Hematopoietic multipotent progenitor cell (in vitro differentiated cells): ENCODE data around the gene B4GALT2. TPM values are rescaled to one million over a fixed set of nuclear protein-coding genes. Genes with fewer than 3 reads are reported as not detected.

ENCODE experiments used
- DNase-seq, 3 donors: peaks; one replicate each; pipeline ENCODE4 v3.0.0-alpha.2; 2011 to 2015; ENCODE audit warnings: low read depth in 2 of 3, low spot score in 2 of 3
- total RNA-seq: library from RNA; depleted of rRNA; stranded (reverse); fragments of >200 nt; gene quantifications from one replicate; pipeline ENCODE4 v1.2.3, GENCODE V29; 2012

B4GALT2 gene
- total RNA-seq, 1 donor, result 42.5 TPM

DNA sequence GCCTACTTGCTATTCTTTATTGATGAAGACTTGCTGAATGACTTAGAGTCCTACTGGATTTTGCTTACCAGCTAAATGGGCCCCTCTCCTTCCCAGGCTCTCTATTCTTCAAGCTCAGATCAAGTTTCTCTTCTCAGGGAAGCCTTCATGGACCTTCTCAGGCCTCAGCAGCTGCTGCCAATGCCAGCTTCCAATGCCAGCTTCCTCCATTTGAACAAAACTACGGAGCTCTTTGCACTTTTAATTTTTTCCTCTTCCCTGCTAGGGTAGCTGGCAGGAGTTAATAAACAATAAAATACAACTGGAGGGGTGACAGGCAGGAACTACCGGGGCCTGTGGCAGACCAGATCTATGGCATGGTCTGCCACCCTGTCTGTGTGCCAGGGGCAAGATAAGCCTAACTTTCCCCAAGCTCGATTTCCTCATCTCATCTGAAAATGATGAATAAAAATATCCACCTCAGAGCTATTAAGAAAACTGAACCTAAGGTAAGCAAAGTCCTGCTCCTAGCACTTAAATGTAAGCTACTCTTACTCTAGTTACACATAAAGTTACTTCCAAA is 33.3 kb upstream of the B4GALT2 start:
- peak in 1 of 3 donors; percentile 47 for DNase-seq

DNA sequence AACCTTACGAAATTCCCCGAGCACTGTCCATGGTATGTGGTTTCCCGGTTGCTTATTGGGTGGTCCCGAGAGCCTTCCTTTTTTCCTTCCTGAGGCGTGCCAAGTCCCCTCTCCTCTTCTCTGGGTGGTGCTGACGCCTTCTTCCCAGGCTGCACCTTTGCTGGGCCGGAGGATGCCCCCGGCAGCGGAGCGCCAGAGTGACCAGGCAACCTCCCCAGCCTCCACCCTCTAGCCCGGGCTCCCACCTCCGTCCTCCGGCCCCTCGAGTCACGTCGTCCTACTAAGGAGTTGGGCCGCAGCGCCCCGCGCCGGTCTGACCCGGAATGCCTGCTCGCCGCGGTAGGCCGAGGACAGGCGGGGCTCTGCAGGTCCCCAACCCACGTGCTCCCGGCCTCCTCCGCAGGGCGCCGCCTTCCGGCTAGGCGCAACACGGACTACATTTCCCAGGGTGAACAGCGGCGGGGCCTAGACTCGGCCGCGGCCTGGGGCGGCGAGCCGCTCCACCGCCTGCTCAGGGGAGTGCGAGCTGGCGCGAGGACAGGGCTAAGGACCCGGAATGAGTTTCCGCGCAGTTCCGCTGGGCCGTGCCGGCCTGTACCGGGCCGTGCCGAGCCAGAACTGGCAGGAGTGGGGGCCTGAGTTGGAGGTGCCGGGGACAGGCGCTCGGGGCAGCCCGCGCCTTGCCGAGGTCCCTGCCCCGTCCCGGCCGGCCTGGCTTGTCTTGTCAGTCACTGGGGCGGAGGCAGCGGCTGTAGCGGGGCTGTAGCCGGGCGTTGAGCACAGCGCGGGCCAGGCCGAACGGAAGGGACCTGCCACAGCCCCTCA is 32.6 kb upstream of the B4GALT2 start, which contains the start of gene IPO13:
Gene IPO13 (plus strand): TSS at position 715 of the 825 bp plus-strand sequence. CDS start 651 bp downstream, outside the sequence.
- peak; percentile 96 for DNase-seq

DNA sequence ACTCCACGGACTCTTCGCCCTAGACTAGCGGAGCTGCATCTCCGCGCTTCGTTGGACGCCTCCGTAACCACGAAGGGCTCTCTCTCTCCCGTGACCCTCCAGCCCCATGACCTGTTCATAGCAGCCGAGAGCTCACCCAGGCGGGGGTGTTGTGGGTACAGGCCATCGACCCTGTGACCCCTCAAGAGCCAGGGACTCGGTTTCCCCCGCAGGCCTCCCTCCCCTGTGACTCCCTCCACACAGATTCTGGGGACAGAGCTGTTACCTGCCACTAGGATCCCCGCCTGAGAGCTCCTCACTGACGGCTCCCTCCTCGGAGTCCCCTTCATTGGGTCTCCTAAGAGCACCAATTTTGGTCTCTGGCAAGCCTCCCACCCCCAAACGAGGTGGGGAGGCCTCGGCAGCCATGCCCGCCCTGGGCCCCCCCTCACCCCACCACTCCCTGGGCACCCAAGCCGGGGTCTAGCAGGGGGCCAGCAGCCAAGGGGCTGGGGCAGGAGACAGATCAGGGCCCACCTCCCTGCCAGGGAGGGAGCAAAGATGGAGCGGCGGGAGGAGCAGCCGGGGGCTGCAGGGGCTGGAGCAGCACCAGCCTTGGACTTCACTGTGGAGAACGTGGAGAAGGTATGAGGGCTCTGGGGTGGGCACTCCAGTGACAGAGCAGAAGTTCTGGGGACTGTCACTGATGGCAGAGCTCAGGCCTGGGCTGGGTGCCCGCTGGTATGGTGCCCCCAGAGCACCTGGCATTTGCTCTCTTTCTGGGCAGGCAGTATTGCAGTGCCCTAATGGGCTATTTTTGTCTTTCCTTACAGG is 31.7 kb upstream of the B4GALT2 start:
- DNase-seq, result no peak

DNA sequence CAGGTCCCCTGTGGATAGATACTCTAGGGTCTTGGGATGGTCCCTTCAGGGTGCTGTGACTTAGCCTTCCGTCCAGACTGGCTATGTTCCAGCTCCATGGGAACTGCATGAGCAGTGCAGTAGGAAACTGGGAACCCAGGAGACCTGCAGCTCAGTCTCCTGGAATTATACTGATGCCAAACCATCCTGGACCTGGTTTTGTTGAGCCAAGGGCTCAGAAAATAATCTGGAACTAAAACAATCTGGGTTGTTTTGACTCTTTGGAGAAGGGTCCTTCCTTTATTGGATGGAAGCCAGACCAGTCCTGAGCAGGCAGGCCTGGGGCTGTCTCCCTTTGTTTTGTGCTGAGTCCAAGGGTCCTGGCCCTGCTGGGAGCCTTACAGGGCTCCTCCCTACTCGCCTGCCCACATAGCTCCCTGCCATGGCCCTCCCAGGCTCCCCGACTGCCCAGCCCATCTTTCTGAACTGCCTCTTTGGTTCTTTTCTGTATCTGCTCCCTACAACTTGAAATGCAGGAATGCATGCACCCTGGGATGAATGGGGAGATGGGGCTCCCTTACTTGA is 31.1 kb upstream of the B4GALT2 start:
- no peak for DNase-seq

DNA sequence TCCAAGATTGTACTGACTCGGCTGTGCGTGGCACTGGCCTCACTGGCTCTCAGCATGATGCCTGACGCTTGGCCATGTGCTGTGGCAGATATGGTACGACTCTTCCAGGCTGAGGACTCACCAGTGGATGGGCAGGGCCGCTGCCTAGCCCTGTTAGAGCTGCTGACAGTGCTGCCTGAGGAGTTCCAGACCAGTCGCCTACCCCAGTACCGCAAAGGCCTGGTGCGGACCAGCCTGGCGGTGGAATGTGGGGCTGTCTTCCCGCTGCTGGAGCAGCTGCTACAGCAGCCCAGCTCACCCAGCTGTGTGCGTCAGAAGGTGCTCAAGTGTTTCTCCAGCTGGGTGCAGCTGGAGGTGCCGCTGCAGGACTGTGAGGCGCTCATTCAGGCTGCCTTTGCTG is 29.3 kb upstream of the B4GALT2 start:
- no peak for DNase-seq

DNA sequence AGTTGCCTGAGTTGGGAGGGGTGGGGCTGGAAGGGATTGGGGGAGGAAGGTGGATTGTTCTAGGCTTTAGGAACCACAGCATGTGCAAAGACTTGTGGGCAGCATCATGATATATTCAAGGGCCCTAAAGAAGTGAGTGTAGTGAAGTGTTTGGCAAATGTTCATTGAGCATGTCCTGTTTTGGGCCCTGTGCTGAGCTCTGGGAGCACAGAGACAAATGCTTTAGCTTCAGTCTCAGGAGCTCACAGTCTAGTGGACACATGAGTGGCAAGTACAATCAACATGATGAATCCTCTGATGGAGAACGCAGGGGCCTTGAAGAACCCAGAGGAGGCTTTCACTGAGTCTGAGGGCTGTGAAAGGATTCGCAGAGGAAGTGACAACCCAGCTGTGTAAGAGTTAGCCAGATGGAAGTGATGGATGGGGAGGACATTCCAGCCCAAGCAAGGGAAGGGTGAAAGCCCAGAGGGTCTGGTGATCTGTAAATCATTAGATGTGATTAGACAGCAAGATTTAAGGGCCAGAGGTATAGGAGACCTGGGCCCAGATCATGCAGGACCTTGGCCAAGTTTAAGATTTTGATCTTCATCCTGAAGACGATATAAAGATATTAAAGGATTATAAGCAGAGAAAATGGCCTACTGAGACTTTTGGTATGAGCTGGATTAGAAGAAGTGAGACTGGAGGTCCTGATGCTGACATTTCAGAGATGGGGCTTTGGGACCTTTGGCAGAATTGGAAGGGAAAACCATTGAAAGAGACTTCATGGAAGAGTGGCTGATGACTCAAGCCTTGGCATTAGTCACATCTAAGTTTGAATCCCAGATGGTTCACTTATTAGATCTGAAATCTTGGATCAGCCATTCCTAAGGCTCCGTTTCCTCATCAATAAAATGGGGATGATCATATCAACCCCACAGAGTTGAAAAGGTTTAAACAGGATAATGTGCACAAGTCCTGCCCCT is 27.7 kb upstream of the B4GALT2 start:
- no peak for DNase-seq

DNA sequence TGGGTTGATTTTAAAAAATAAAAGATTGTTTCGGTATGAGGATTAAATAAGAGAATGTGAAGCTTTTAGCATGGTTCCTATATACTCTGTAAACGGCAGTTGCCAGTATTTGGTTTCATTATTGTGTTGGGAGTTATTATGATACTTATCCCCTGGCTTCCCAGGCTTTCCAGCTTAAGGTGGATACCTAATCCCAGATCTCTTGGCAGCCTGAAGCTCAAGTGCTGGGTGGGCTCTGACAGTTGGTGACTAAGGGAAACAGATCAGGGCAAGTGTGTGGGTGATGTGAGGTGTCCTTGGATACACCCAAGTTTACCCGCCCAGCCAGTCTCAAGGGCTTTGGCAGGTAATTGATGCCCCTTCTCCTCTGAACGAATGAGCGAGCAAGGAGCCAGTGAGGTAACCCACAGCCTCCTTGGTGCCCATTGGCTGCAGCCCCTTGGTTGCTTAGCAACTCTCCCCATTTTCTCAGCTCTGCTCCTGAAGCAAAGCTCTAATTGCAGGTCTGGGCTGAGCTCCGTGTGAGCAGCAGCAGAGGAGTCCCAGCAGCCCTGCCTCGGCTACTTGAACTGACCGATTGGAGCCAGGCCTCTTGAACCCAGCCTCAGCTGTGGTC is 26.2 kb upstream of the B4GALT2 start:
- DNase-seq, result no peak

DNA sequence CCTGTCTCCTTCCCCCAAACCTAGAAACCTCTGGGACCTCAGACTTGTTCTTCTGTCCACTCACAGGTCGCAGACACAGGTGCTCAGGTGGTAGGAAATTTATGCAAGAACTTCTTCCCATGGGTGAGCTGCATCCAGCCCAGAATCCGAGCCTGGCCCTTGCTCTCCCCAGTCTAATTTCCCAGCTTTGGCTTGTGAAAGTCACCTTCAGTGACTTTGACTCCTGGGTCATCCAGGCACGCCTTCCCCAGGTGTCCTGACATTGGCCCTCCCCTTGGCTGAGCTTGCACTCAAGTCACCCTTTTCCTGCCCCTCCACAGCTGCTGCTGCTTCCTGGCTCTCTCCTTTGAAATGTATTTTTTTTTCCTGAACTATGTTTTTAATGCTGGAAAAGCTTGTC is 25.6 kb upstream of the B4GALT2 start:
- DNase-seq, result no peak

DNA sequence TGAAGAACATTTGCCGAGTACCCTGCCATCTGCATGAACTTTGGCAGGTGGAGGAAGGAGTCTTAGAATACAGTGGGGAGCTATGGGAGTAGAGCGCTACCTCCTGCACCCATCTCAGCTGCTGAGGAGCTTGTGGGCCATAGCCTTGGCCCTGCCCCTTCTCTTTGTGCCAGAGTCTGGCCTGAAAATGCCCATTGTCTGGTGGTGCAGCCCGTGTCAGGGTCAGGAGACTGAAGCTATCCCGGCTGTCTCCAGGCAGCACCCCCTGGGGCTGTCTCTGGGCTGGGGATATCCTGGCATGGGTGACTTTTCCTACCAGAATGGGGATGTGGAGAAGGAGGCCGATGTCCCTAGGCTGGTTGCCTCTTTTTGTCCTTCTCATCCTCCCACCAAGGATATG is 25.0 kb upstream of the B4GALT2 start:
- DNase-seq, result no peak

DNA sequence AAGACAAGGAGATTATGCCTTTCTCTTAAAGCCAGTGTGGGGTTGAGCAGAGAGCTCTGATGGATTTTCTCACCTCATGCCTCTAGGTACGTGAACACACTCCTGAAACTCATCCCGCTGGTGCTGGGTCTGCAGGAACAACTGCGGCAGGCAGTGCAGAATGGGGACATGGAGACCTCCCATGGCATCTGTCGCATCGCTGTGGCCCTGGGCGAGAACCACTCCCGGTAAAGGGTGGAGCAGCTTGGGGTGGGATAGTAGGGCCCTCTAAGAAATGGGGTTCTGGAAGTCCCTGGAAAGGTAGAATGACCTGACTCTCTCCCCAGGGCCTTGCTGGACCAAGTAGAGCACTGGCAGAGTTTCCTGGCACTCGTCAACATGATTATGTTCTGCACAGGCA is 22.8 kb upstream of the B4GALT2 start:
- no peak for DNase-seq

DNA sequence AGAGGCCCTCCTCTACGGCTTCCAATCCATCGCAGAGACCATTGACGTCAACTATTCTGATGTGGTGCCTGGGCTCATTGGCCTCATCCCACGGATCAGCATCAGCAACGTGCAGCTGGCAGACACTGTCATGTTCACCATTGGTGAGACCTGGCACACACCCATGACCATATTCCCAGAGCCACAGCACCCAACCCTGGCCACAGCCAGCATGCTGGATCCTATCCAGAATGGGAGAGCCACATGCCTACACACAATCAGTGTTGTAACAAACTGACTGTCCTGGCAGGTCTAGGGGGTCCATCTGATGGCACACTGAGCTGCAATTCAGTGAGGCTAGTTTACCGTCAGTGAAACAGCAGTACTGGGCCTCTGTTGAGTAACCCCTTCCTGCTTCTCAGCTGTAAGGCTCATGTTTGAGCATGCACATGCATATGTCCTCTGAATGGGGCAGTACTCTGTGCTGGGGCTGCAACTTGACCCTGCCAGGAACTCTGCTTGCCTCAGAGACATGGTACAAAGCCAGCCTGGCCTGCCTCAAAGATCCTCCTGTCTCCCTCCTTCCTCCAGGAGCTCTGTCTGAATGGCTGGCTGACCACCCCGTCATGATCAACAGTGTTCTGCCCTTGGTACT is 21.5 kb upstream of the B4GALT2 start:
- no peak for DNase-seq

DNA sequence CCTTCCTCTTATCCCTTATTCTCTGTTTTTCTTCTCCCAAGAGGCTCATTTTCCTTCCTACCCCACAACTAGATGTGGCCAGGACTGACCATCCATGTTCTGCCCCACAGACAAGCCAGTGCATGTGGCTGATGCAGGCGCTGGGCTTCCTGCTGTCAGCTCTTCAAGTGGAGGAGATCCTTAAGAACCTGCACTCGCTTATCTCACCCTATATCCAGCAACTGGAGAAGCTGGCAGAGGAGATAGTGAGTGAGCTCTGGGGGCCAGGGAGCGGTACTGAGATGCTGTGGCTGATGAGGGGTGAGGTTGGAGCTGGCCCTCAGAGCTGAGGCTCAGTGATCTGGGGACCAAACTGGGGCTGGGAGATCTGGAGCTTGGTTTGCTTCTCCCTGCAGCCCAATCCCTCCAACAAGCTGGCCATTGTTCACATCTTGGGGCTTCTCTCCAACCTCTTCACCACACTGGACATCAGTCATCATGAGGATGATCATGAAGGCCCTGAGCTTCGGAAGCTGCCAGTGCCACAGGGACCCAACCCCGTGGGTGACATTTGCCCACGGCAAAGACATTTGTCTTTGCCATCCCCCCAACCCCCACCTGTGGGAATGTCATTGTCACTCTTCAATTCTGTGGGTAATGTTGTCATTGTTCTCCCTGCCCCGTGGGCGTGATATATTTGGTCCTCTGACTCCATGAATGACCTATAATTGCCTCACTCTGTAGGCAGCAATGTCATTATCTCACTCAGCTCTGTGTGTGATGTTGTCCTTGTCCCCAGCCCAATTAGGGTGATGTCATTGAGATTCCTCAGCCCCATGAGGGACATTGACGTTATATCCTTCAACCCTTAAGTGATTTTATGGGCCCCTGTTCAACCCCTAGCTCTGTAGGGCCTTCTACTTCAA is 20.4 kb upstream of the B4GALT2 start:
- DNase-seq, result no peak

DNA sequence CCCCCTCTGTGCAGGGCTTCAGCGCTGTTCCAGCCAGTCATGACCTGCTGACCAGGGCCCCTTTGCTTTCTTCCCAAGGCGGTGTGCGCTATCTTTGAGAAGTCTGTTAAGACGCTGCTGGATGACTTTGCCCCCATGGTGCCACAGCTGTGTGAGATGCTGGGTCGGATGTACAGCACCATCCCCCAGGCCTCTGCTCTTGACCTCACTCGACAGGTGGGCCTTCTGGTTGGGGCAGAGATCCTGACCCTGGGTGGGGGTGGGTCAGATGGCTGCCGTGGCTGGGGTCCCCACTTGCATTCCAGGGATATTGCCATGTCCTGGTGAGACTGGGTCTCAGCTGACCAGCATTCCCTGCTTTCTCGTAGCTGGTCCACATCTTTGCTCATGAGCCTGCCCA is 18.2 kb upstream of the B4GALT2 start:
- no peak for DNase-seq

DNA sequence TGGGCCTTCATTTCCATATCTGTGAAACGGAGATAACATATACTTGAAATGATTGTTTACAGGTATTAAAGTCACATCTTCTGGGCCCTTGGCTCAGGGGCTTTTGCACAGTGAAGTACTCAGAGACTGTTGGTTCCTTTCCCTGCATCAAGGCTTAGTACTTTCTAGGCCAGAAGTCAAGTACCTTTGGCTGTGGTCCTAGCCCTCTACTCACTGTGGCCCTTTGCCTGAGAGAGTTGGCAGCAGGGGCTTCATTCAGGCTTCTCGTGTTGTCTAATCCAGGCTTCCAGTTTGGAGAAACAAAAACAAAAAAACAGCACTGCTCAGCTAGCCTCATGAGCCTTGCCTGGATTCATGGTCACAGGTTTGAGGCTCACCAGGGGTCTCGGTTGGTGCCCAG is 17.3 kb upstream of the B4GALT2 start:
- DNase-seq, result no peak

DNA sequence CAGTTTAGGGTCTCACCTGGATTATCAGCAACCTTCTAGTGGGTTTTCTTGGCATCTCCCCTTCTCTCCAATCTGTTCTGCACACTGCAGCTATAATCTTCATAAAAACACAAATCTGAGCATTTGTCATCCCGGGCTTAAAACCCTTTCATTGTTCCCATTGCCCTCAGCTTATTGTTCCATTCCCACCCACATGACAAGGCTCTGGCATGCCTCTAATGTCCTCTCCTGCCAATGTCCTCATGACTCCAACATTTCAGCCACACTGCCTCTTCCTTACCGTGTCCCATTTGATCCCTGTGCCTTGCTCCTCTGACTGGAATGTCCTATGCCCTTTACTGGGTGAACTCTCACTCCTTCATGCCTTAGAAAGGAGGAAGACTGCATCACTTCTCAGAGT is 16.7 kb upstream of the B4GALT2 start:
- DNase-seq, result no peak

DNA sequence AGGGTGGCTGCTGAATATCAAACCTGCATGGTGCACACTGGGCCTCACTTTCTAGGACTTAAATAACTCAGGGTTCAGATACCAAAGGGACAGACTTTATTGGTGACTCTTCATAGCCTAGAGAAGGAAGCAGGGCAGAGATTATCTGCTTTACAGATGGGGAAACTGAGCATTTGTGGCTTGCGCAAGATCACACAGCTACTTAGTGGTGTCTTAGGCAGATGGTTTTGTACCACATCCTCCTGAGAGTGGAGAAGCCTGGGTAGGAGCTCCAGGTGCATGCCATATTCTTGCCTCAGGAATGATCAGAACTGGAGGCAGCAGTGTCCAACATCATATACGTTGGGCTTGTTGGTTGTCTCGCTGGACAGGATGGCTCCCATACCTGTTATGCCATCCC is 16.0 kb upstream of the B4GALT2 start:
- no peak for DNase-seq

DNA sequence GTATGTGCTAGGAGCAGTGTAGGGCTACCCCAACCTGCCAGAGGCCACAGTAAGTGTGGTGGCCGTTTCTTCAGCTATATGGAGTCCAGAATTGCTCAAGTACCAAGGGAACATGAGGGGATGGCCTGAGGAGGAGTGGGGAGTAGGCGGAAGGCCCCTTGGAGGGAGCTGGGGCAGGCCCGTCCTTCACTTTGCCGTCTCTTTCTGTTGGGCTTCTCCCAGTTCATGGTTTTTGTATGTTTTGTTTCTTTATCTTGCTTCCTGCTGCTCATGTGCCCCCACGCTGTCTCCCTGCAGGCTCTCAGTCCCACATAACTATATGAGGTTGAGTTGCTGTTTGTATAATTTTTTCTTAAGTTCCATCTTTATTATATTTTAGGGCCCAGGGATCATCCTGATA is 15.1 kb upstream of the B4GALT2 start:
- no peak for DNase-seq

DNA sequence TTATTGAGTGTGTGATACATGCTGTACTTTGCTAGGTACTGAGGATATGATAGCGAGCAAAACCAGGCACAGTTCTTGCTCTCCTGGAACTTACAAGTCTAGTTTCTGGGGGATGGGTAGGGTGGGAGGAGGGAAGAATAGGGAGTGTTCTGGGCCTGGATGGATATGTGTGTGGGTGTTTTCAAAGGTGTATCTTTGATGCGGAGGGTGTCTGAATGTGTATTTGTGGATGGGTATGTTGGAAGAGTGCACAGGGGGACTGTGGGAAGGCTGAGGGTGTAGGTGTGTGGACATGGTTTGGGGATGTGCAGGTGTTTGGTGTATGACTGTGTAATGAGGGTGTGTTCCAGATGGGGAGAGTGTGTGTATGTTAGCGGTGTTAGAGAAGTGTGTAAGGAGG is 13.7 kb upstream of the B4GALT2 start:
- DNase-seq, result no peak
